T-helper 1 cell (primary cell): ENCODE data around the gene SLC17A3.

Source experiments
- DNase-seq, 5 donors: peaks; one replicate each; pipeline ENCODE4 v3.0.0-alpha.2; 2012 to 2020

Gene SLC17A3

DNA sequence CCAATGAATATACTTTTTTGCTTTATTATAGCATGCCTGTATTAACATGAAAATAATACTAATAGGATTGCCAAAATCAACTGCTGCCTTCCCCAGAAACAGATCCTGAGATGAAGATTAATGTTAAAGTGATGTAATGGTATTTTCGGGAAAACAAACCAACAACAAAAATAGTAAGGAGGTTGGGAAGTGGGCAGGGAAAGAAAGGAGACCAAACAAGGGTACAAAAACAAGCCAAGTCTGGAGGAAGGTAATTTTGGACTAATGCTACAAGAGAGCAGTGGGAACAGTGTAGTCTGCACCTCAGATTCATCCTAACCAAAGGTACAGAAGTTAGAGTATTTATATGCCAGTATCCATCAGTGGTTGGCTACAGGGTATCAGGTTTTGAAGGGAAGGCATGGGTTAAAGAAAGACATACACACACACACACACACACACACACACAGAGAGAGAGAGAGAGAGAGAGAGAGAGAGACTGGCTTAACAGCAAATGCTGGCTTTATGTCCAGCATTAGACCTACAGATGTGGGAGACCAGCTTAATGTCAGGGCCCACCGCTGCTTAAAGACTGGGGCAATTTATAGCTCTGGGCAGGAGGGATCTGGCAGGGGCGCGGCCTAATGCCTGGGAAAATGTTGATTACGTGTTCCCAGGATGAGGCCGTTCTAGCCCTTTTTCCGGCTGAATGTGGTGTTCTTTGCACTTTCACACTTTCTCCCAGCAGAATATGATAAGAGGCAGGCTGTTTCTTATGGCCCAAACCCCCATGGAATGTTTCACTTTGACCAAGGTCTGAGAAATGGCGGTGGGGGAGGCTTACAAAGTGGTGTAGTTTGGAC is 38.4 kb downstream of the SLC17A3 start:
- DNase-seq, result no peak

DNA sequence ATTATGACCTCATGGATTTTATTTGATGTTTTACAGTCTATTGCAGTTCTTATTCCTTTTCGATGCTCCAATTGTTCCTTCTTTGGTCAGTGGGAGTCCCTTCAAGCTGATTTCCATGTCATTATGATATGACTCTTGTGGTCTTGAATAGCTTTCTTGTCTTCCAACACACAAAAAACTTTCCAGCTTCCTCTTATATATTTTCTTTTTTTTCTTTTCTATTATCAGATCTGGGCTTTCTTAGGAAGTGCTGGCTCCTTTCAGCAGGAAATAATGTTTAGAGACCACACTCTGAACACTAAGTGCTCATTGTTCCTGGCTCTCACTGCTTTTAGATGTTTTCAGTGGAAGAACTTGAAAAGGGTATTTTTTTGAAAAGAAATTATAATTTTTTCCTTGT is 39.1 kb downstream of the SLC17A3 start:
- no peak for DNase-seq

DNA sequence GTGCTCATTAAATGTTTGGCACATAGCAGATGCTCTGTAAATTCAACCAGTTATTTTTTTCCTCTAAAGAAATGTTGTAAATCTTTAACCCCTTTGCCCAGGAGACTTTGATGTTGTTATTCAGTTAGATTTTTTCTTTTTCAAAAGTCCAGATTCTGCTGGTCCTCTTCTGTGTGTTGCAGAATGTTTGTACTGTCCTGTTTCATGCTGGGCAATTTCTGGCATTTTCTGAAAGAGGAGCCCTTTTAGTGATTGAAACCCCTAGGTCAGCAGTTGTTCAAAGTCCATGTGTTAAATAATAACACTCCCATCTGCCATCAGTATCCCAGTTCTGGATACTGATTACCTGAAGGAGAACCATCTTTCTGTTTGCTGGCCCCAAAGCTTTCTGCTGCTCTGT is 40.9 kb downstream of the SLC17A3 start:
- DNase-seq, result no peak

DNA sequence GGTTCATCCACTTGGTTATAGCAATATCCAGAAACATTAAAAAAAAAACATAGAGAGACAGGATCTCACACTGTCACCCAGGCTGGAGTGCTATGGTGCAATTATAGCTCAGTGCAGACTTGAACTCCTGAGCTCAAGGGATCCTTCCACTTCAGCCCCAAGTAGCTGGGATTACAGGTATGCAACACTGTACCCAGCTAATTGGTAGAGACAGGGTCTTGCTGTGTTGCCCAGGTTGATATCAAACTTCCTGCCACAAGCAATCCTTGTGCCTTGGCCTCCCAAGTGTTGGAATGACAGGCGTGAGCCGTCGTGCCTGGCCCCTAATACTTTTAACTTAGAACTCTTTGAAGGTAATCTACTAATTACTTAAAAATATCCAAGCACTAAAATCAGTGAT is 41.4 kb downstream of the SLC17A3 start:
- no peak for DNase-seq

DNA sequence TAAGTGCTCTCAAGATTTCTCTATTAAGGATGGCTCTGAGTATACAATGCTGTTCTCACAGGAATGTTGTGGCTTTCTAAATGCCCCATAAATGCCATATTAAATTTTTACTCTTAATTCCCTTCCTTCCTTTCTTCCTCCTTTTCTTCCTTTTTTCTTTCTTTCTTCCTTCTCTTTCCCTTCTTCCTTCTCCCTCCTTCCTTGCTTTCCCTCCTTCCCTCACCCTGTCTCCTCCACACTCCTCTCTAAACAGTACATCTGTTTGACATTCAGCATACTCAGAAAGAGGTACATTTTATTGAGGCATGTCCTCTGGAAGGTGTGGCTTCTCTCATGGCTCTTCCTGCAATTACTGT is 41.8 kb downstream of the SLC17A3 start:
- DNase-seq, result no peak

DNA sequence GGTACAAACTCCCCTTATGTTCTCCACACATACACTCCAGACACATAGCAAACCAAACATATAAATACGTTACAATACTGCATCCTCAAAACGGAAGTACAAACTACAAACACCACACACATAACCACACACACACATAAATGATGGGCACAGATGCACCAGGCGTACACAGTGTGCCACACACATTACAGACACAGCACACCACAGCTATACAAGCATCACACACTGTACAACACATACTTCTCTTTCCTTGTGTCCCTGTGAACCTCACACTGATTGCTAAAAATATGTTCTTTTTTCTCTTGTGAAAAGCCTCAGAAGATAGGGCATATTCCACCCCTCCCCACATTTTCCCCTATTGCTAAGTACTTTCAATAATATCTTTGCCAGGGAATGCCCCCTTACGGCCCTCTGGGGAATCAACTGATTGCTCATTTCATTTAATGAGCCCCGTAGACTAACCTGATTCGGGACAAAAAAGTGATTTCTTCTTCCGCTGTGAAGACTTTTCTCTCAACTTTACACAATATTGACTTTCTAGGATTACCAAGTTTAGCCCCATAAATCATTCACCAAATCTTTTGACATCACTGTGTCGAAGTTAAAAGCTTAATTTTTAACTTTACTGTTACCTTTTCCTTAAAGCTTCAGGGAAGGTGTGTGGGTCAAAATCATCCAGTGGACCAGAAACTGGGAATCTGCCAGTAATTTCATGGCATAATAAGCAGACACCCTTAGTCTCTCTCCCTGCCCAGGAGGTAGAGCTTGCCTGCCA is 42.3 kb downstream of the SLC17A3 start, which contains the start of gene SLC17A1:
Gene SLC17A1, minus strand, starts transcription at position 521 of the 775 bp plus-strand sequence. CDS start 1,495 bp downstream, outside the sequence.
- no peak for DNase-seq

DNA sequence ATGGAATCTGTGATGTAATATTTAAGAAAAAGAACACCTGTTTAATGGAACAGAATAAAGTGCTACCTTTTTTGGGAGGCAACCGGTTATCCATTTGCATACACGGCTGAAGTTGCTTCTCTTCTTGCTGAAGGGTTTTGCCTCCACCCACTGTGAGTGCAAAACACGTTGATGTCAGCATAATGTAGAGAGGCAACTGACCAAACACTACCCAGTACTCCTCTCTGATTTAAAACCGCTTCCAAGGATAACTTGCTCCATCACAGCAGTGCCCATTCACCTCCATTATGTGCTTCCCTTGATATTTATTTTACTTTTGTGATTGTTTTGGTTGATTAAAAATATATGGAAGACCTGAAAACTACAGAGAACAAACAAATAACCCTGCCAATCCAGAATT is 43.6 kb downstream of the SLC17A3 start:
- DNase-seq, result no peak

DNA sequence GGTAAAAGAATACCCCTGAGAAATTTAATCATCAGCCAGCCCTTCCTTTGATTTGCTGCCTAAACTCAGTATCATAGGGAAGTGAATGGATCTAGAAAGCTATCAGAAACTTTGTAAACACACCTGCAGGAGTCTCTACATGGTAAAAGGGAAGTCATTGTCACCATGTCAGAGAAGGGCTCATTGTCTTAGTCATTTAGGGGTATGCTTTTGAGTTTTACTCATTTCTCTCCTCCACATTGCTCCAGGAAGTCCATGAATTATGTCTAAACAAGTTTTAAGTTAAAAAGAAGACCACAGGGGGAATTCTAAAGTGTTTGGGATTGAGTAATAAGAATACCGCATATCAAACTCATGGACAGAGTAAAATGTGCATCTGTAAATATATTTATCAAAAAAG is 44.7 kb downstream of the SLC17A3 start:
- DNase-seq, result peak in 1 of 5 donors; percentile 65

DNA sequence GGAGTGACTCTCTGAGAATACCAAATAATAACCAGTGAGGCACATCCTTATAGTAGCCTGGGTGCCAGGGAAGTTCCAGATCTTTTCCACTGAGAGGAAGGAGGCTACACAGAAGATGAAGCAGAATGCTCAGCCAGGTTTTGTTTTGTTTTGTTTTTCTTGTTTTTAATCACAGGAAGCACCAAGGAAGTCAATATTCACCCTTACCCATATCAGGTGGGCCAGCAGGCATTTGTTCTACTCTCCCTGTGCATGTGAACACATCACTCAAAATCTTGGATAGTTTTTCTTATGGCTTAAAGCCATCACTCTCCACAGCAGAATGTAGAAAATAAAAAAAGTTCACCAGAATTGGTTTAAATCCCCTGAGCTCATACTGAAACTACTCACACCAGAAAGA is 52.7 kb downstream of the SLC17A3 start:
- DNase-seq, result peak in 1 of 5 donors; percentile 18

DNA sequence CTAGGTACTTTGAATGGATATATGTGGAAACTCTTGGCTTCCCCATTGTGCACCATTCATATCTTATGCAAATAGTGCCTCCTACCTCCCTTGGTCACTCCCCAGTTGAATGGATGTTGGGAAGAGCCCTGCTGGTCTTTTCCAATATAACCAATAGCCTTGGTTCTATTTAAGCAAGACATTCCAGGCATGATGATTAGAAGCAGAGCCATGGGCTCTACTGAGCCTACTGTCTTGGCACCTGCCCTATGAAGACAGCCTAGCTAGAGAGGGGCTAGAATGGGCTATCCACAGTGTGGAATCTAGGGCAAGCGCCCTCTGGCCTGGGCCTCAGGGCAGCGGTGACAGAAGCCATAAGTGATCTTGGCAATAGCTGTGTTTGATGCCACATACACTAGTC is 57.8 kb downstream of the SLC17A3 start:
- no peak for DNase-seq

DNA sequence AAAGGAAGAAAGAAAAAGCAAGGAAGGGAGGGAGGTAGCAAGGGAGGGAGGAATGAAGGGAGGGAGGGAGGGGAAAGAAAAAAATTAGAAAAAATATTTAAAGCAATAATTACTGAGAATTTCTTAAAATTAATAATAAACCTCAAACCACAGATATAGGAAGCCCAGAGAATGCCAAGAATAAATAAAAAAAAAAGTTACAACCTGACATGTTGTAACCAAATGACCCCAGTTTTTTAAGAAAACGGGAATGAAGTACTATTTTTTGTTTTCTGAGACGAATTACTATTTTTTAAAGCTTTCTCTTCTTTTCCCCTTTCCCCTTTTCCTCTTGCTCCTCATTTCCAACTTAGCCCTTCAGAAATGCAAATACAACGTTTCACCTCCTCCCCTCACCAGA is 58.8 kb downstream of the SLC17A3 start:
- DNase-seq, result no peak

DNA sequence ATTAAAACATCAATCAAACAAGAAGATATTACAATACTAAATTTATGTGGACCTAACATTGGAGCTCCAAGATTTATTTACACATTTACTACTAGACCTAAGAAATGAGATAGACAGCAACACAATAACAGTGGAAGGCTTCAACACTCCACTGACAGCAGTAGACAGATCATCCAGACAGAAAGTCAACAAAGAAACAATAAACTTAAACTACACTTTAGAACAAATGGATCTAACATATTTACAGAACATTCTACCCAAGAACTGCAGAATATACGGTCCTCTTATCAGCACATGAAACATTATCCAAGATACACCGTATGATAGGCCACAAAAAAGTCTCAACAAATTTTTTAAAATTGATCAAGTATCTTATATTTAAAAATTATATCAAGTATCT is 69.2 kb downstream of the SLC17A3 start:
- DNase-seq, result no peak

DNA sequence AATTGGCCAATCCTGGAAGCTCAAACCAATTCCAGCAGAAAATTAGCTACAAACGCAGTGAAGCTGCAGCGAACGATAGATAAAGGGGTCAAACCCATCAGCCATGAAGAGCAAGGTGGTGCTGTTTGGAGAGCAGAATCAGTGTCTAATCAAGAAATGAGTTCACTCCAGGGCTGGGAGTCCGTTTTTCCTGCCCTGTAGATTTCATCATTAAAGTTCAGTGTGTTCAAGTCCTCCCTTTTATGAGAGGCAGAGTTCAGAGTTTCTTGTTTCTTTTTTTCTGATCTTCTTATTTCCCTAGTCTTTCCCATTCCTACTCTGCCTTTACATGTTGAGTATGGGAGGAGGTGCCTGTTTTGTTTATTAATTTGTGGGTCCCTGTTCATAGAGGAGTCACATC is 72.6 kb downstream of the SLC17A3 start:
- DNase-seq, result no peak
